ENCODE data around the gene ELMOD3. TPM values are rescaled to one million over a fixed set of nuclear protein-coding genes. Genes with fewer than 3 reads are reported as not detected.

The ELMOD3 gene
- total RNA-seq, 1 donor from 2014 or later, result 16.7 TPM

- Mint-ChIP-seq H3K4me1 (peaks cover 24% of the 10 kb centered on the region), H3K27ac (no peak overlapping the region), H3K9me3 (no peaks in the 10 kb centered on the region), H3K27me3 (no peaks in the 10 kb centered on the region), H3K36me3 (ENCODE audit: low read depth) (no peaks in the 10 kb centered on the region), H3K4me3 (no peak overlapping the region)
- intact Hi-C loops (cut with micrococcal nuclease), result no loop called here
- no peak for DNase-seq
Measured at GRCh38 chr2:85423525-85423924, 69.0 kb downstream of the ELMOD3 start.

- H3K4me3 Mint-ChIP-seq, result no peak overlapping the region
- H3K36me3 Mint-ChIP-seq (ENCODE audit: low read depth), result no peaks in the 10 kb centered on the region
- no peaks in the 10 kb centered on the region for H3K27me3 Mint-ChIP-seq
- intact Hi-C loops (cut with micrococcal nuclease), result no loop called here
- H3K9me3 Mint-ChIP-seq, result no peaks in the 10 kb centered on the region
- no peak overlapping the region for H3K27ac Mint-ChIP-seq
- DNase-seq, result no peak
- H3K4me1 Mint-ChIP-seq, result peaks cover 8% of the 10 kb centered on the region
Measured at GRCh38 chr2:85425588-85425987, 71.0 kb downstream of the ELMOD3 start.

GRCh38 chr2:85427300-85427835 lies 72.8 kb downstream of the ELMOD3 start:
- H3K4me1 Mint-ChIP-seq, result no peaks in the 10 kb centered on the region
- intact Hi-C loops (cut with micrococcal nuclease), result no loop called here
- no peak overlapping the region for H3K4me3 Mint-ChIP-seq
- no peaks in the 10 kb centered on the region for H3K9me3 Mint-ChIP-seq
- no peaks in the 10 kb centered on the region for H3K36me3 Mint-ChIP-seq (ENCODE audit: low read depth)
- H3K27me3 Mint-ChIP-seq, result no peaks in the 10 kb centered on the region
- no peak overlapping the region for H3K27ac Mint-ChIP-seq
- no peak for DNase-seq

GRCh38 chr2:85428343-85428881 lies 73.8 kb downstream of the ELMOD3 start:
- Mint-ChIP-seq H3K27ac (no peak overlapping the region), H3K9me3 (no peaks in the 10 kb centered on the region), H3K4me3 (no peak overlapping the region), H3K27me3 (no peaks in the 10 kb centered on the region), H3K36me3 (ENCODE audit: low read depth) (no peaks in the 10 kb centered on the region), H3K4me1 (no peaks in the 10 kb centered on the region)
- no peak for DNase-seq
- intact Hi-C loops (cut with micrococcal nuclease), result no loop called here

- intact Hi-C loops (cut with micrococcal nuclease), result no loop called here
- H3K36me3 Mint-ChIP-seq (ENCODE audit: low read depth), result no peaks in the 10 kb centered on the region
Measured at GRCh38 chr2:85429213-85429923, 74.8 kb downstream of the ELMOD3 start.

GRCh38 chr2:85429924-85430289 lies 75.3 kb downstream of the ELMOD3 start:
- DNase-seq, result no peak
- H3K9me3 Mint-ChIP-seq, result no peaks in the 10 kb centered on the region
- H3K27me3 Mint-ChIP-seq, result no peaks in the 10 kb centered on the region
- no peaks in the 10 kb centered on the region for H3K4me1 Mint-ChIP-seq
- intact Hi-C loops (cut with micrococcal nuclease), result no loop called here
- no peak overlapping the region for H3K4me3 Mint-ChIP-seq
- H3K36me3 Mint-ChIP-seq (ENCODE audit: low read depth), result no peaks in the 10 kb centered on the region
- H3K27ac Mint-ChIP-seq, result no peak overlapping the region

More at GRCh38 chr2:85429213-85429923, 74.8 kb downstream of the ELMOD3 start:
- Mint-ChIP-seq H3K4me1 (no peaks in the 10 kb centered on the region), H3K9me3 (no peaks in the 10 kb centered on the region), H3K27me3 (no peaks in the 10 kb centered on the region), H3K27ac (no peak overlapping the region), H3K4me3 (no peak overlapping the region)
- DNase-seq, result no peak

GRCh38 chr2:85430752-85431569 lies 76.4 kb downstream of the ELMOD3 start:
- Mint-ChIP-seq H3K36me3 (ENCODE audit: low read depth) (no peaks in the 10 kb centered on the region), H3K9me3 (no peaks in the 10 kb centered on the region), H3K4me3 (no peak overlapping the region), H3K4me1 (no peaks in the 10 kb centered on the region), H3K27me3 (no peaks in the 10 kb centered on the region), H3K27ac (no peak overlapping the region)
- intact Hi-C loops (cut with micrococcal nuclease), result no loop called here
- DNase-seq, result no peak

- Mint-ChIP-seq H3K27ac (no peak overlapping the region), H3K4me3 (no peak overlapping the region), H3K27me3 (no peaks in the 10 kb centered on the region), H3K36me3 (ENCODE audit: low read depth) (no peaks in the 10 kb centered on the region), H3K9me3 (no peaks in the 10 kb centered on the region), H3K4me1 (peaks cover 2% of the 10 kb centered on the region)
- intact Hi-C loops (cut with micrococcal nuclease), result no loop called here
- DNase-seq, result no peak
Measured at GRCh38 chr2:85431570-85432205, 77.1 kb downstream of the ELMOD3 start.

GRCh38 chr2:85433511-85434089 lies 79.0 kb downstream of the ELMOD3 start:
- Mint-ChIP-seq H3K27me3 (no peaks in the 10 kb centered on the region), H3K27ac (no peak overlapping the region), H3K9me3 (no peaks in the 10 kb centered on the region), H3K4me1 (peaks cover 11% of the 10 kb centered on the region), H3K4me3 (no peak overlapping the region), H3K36me3 (ENCODE audit: low read depth) (no peaks in the 10 kb centered on the region)
- intact Hi-C loops (cut with micrococcal nuclease), result no loop called here
- DNase-seq, result no peak

GRCh38 chr2:85434696-85435095 lies 80.1 kb downstream of the ELMOD3 start:
- Mint-ChIP-seq H3K27ac (no peak overlapping the region), H3K9me3 (no peaks in the 10 kb centered on the region), H3K4me1 (peaks cover 21% of the 10 kb centered on the region), H3K36me3 (ENCODE audit: low read depth) (no peaks in the 10 kb centered on the region), H3K27me3 (no peaks in the 10 kb centered on the region), H3K4me3 (no peak overlapping the region)
- intact Hi-C loops (cut with micrococcal nuclease), result no loop called here
- DNase-seq, result no peak

- H3K27ac Mint-ChIP-seq, result no peak overlapping the region
- peaks cover 26% of the 10 kb centered on the region for H3K4me1 Mint-ChIP-seq
- H3K36me3 Mint-ChIP-seq (ENCODE audit: low read depth), result no peaks in the 10 kb centered on the region
- intact Hi-C loops (cut with micrococcal nuclease), result no loop called here
- H3K9me3 Mint-ChIP-seq, result no peaks in the 10 kb centered on the region
- DNase-seq, result no peak
- no peak overlapping the region for H3K4me3 Mint-ChIP-seq
- H3K27me3 Mint-ChIP-seq, result no peaks in the 10 kb centered on the region
Measured at GRCh38 chr2:85435220-85435958, 80.8 kb downstream of the ELMOD3 start.

GRCh38 chr2:85435981-85436835 lies 81.6 kb downstream of the ELMOD3 start:
- no peak for DNase-seq
- Mint-ChIP-seq H3K4me1 (peaks cover 30% of the 10 kb centered on the region), H3K4me3 (no peak overlapping the region), H3K27ac (peak overlapping the region; percentile 97), H3K27me3 (no peaks in the 10 kb centered on the region), H3K36me3 (ENCODE audit: low read depth) (no peaks in the 10 kb centered on the region), H3K9me3 (no peaks in the 10 kb centered on the region)
- intact Hi-C loops (cut with micrococcal nuclease), result no loop called here
